Smooth muscle cell (in vitro differentiated cells): ENCODE measurements around the gene KMT2C. TPM values are rescaled to one million over a fixed set of nuclear protein-coding genes. Genes with fewer than 3 reads are reported as not detected.

Experiments used
- DNase-seq: peaks from one replicate; lab custom pipeline; 2025; ENCODE audit not compliant: unreplicated experiment; lab: John Stamatoyannopoulos, UW
- H2AFZ ChIP-seq: fragments of 200-600 bp; sonication (generic); 2 replicates; pipeline ENCODE4 v1.6.0; 2016; ENCODE audit warnings: antibody characterized with exemption, low read depth, mild to moderate bottlenecking
- H3F3A ChIP-seq: fragments of 200-600 bp; sonication (generic); 2 replicates; pipeline ENCODE4 v1.6.0; 2017; ENCODE audit warnings: antibody characterized with exemption, low read depth
- H3K27ac ChIP-seq: fragments of 200-600 bp; sonication (generic); 2 replicates; pipeline ENCODE4 v1.5.1; 2016; ENCODE audit warnings: low read depth, mild to moderate bottlenecking
- H3K27me3 ChIP-seq: fragments of 200-600 bp; sonication (generic); 2 replicates; pipeline ENCODE4 v1.6.1; 2016; ENCODE audit warnings: low read depth, mild to moderate bottlenecking
- H3K36me3 ChIP-seq: fragments of 200-600 bp; sonication (generic); 2 replicates; pipeline ENCODE4 v1.5.1; 2016; ENCODE audit warnings: low read depth
- H3K4me1 ChIP-seq: fragments of 200-600 bp; sonication (generic); 2 replicates; pipeline ENCODE4 v1.5.1; 2016; ENCODE audit warnings: low read depth
- H3K4me2 ChIP-seq: fragments of 200-600 bp; sonication (generic); 2 replicates; pipeline ENCODE4 v1.6.0; 2016; ENCODE audit warnings: mild to moderate bottlenecking
- H3K4me3 ChIP-seq: fragments of 200-600 bp; sonication (generic); 2 replicates; pipeline ENCODE4 v1.5.1; 2016; ENCODE audit warnings: mild to moderate bottlenecking
- H3K79me2 ChIP-seq: fragments of 200-600 bp; sonication (generic); 2 replicates; pipeline ENCODE4 v1.6.0; 2016; ENCODE audit warnings: low read depth, mild to moderate bottlenecking
- H3K9ac ChIP-seq: fragments of 200-600 bp; sonication (generic); 2 replicates; pipeline ENCODE4 v1.6.0; 2016; ENCODE audit warnings: low read depth
- H3K9me3 ChIP-seq: fragments of 200-600 bp; sonication (generic); replicated peaks from 2 replicates; pipeline ENCODE4 v1.5.1; 2016; ENCODE audit warnings: low read depth
- H4K20me1 ChIP-seq: fragments of 200-600 bp; sonication (generic); 2 replicates; pipeline ENCODE4 v1.6.0; 2016; ENCODE audit warnings: low read depth
- CTCF ChIP-seq: fragments of 200-600 bp; sonication (generic); IDR thresholded peaks from 2 replicates; pipeline ENCODE4 v1.5.1; 2017; ENCODE audit warnings: borderline replicate concordance, mild to moderate bottlenecking, antibody characterized with exemption; ENCODE audit not compliant: insufficient read depth, poor library complexity, severe bottlenecking
- WGBS: methylation state at CpG from one replicate; pipeline ENCODE4 v1.1.7; 2016; ENCODE audit warnings: low lambda C conversion rate; 5-methylcytosine and 5-hydroxymethylcytosine counted together
- polyA plus RNA-seq: library from polyadenylated mRNA; unstranded; fragments of >200 nt; fragmentation: Nextera tagmentation; extraction: Ambion mirVana; gene quantifications from 2 replicates; pipeline ENCODE4 v1.2.1, GENCODE V29; 2016
- total RNA-seq: library from RNA; depleted of rRNA; stranded (reverse); fragments of >200 nt; gene quantifications from 2 replicates; pipeline ENCODE4 v1.2.3, GENCODE V29; 2014

KMT2C gene
- total and polyA plus RNA-seq, 2 experiments from 2014 or later, result 10.1 to 36.7 TPM

- Histone ChIP-seq H3K27ac (no peak overlapping the region), H3K9me3 (no peaks in the 10 kb centered on the region), H2AFZ (no peak overlapping the region), H4K20me1 (peaks cover 100% of the 10 kb centered on the region), H3K27me3 (no peaks in the 10 kb centered on the region), H3F3A (no peaks in the 10 kb centered on the region), H3K9ac (no peak overlapping the region), H3K36me3 (peaks cover 5% of the 10 kb centered on the region), H3K4me1 (peaks cover 11% of the 10 kb centered on the region), H3K4me3 (no peak overlapping the region), H3K79me2 (peaks cover 100% of the 10 kb centered on the region), H3K4me2 (no peak overlapping the region)
- no peak for TF ChIP-seq CTCF
- no peak for DNase-seq
- WGBS, result 99% methylated on average over 6 of the region's 6 CpGs
These were observed 69.7 kb downstream of the KMT2C start for GRCh38 chr7:152365982-152366603.

- Histone ChIP-seq H3K27me3 (no peaks in the 10 kb centered on the region), H3K4me1 (peaks cover 11% of the 10 kb centered on the region), H2AFZ (no peak overlapping the region), H3K79me2 (peaks cover 99% of the 10 kb centered on the region), H3K9me3 (no peaks in the 10 kb centered on the region), H3K36me3 (peaks cover 5% of the 10 kb centered on the region), H3K27ac (no peak overlapping the region), H4K20me1 (peaks cover 99% of the 10 kb centered on the region), H3K9ac (no peak overlapping the region), H3K4me3 (no peak overlapping the region), H3K4me2 (no peak overlapping the region), H3F3A (no peaks in the 10 kb centered on the region)
- no peak for DNase-seq
- 85% methylated on average over 1 of the region's 1 CpG for WGBS
- no peak for TF ChIP-seq CTCF
These were observed 72.0 kb downstream of the KMT2C start for GRCh38 chr7:152363798-152364197.

- 90% methylated on average over 6 of the region's 6 CpGs for WGBS
- Histone ChIP-seq H2AFZ (no peak overlapping the region), H3K27me3 (no peaks in the 10 kb centered on the region), H3K79me2 (peaks cover 92% of the 10 kb centered on the region), H3K9me3 (no peaks in the 10 kb centered on the region), H4K20me1 (peaks cover 99% of the 10 kb centered on the region), H3K27ac (no peak overlapping the region), H3K4me3 (no peak overlapping the region), H3K9ac (no peak overlapping the region), H3K4me1 (peaks cover 11% of the 10 kb centered on the region), H3K36me3 (peaks cover 5% of the 10 kb centered on the region), H3F3A (no peaks in the 10 kb centered on the region), H3K4me2 (no peak overlapping the region)
- no peak for DNase-seq
- TF ChIP-seq CTCF, result no peak
These were observed 73.5 kb downstream of the KMT2C start for GRCh38 chr7:152362128-152362926.
